Osteocyte (in vitro differentiated cells): ENCODE data around the gene OVOL2. TPM values are rescaled to one million over a fixed set of nuclear protein-coding genes. Genes with fewer than 3 reads are reported as not detected.
A peak's percentile ranks its signal among the peaks of the same experiment; 100 is the strongest.
"Not testable (repeated sequence)": the region's sequence is repeated elsewhere in the genome, so short reads cannot be mapped to it uniquely, and the experiment has no call there.

Experiments used
- DNase-seq: peaks from one replicate; pipeline ENCODE4 v3.0.0; 2021; ENCODE audit warnings: mixed read lengths; ENCODE audit not compliant: unreplicated experiment; ENCODE audit errors: extremely low spot score
- H3K27ac Mint-ChIP-seq: one replicate; pipeline ENCODE4 v1.8.0; 2021; ENCODE audit warnings: mild to moderate bottlenecking, mixed read lengths; ENCODE audit not compliant: unreplicated experiment
- H3K27me3 Mint-ChIP-seq: one replicate; pipeline ENCODE4 v1.8.0; 2021; ENCODE audit warnings: mixed read lengths; ENCODE audit not compliant: unreplicated experiment
- H3K36me3 Mint-ChIP-seq: one replicate; pipeline ENCODE4 v1.8.0; 2021; ENCODE audit warnings: mixed read lengths; ENCODE audit not compliant: unreplicated experiment
- H3K4me1 Mint-ChIP-seq: one replicate; pipeline ENCODE4 v1.8.0; 2021; ENCODE audit warnings: mixed read lengths; ENCODE audit not compliant: unreplicated experiment
- H3K4me3 Mint-ChIP-seq: one replicate; pipeline ENCODE4 v1.8.0; 2021; ENCODE audit warnings: mild to moderate bottlenecking, moderate library complexity, mixed read lengths; ENCODE audit not compliant: unreplicated experiment
- H3K9me3 Mint-ChIP-seq: one replicate; pipeline ENCODE4 v1.8.0; 2021; ENCODE audit warnings: mixed read lengths; ENCODE audit not compliant: unreplicated experiment
- CTCF ChIP-seq: fragments of 200-600 bp; sonication (generic); IDR thresholded peaks from 2 replicates; pipeline ENCODE4 v1.5.0; 2021; ENCODE audit warnings: antibody characterized with exemption, mild to moderate bottlenecking, moderate library complexity
- total RNA-seq: library from RNA; stranded (reverse); gene quantifications from 2 replicates; pipeline ENCODE4 v1.2.1, GENCODE V29; 2021

OVOL2 gene
- total RNA-seq, 1 donor from 2014 or later: not detected

GRCh38 chr20:18093388-18093787 is 35.7 kb upstream of the OVOL2 start:
- Mint-ChIP-seq H3K27ac (no peak overlapping the region), H3K9me3 (no peaks in the 10 kb centered on the region), H3K4me3 (no peak overlapping the region), H3K4me1 (no peaks in the 10 kb centered on the region), H3K36me3 (no peaks in the 10 kb centered on the region), H3K27me3 (peaks cover 10% of the 10 kb centered on the region)
- TF ChIP-seq CTCF: no peak
- peak; percentile 72 for DNase-seq

- no peaks in the 10 kb centered on the region for H3K4me1 Mint-ChIP-seq
- H3K27ac Mint-ChIP-seq: no peak overlapping the region
- TF ChIP-seq CTCF: no peak
- DNase-seq: peak; percentile 76
- H3K9me3 Mint-ChIP-seq: no peaks in the 10 kb centered on the region
- no peak overlapping the region for H3K4me3 Mint-ChIP-seq
- peaks cover 10% of the 10 kb centered on the region for H3K27me3 Mint-ChIP-seq
- no peaks in the 10 kb centered on the region for H3K36me3 Mint-ChIP-seq
Observed at GRCh38 chr20:18092890-18093289, 35.2 kb upstream of the OVOL2 start.

GRCh38 chr20:18091623-18092022 is 33.9 kb upstream of the OVOL2 start:
- peaks cover 7% of the 10 kb centered on the region for H3K27me3 Mint-ChIP-seq
- H3K4me1 Mint-ChIP-seq: no peaks in the 10 kb centered on the region
- DNase-seq: no peak
- H3K4me3 Mint-ChIP-seq: no peak overlapping the region
- TF ChIP-seq CTCF: no peak
- no peaks in the 10 kb centered on the region for H3K9me3 Mint-ChIP-seq
- no peak overlapping the region for H3K27ac Mint-ChIP-seq
- H3K36me3 Mint-ChIP-seq: no peaks in the 10 kb centered on the region

- no peaks in the 10 kb centered on the region for H3K36me3 Mint-ChIP-seq
- no peak overlapping the region for H3K27ac Mint-ChIP-seq
- H3K4me3 Mint-ChIP-seq: no peak overlapping the region
- no peak for TF ChIP-seq CTCF
- no peaks in the 10 kb centered on the region for H3K4me1 Mint-ChIP-seq
- DNase-seq: peak; percentile 53
- H3K27me3 Mint-ChIP-seq: peaks cover 7% of the 10 kb centered on the region
- no peaks in the 10 kb centered on the region for H3K9me3 Mint-ChIP-seq
Observed at GRCh38 chr20:18090477-18090876, 32.8 kb upstream of the OVOL2 start.

- no peak for TF ChIP-seq CTCF
- Mint-ChIP-seq H3K4me1 (no peaks in the 10 kb centered on the region), H3K36me3 (no peaks in the 10 kb centered on the region), H3K27ac (no peak overlapping the region), H3K4me3 (no peak overlapping the region), H3K27me3 (peaks cover 7% of the 10 kb centered on the region), H3K9me3 (no peaks in the 10 kb centered on the region)
- peak; percentile 11 for DNase-seq
Observed at GRCh38 chr20:18090044-18090443, 32.3 kb upstream of the OVOL2 start.

- not testable (repeated sequence) for H3K27ac Mint-ChIP-seq, H3K4me3 Mint-ChIP-seq, H3K27me3 Mint-ChIP-seq, H3K4me1 Mint-ChIP-seq, H3K9me3 Mint-ChIP-seq, H3K36me3 Mint-ChIP-seq
- peak; percentile 51 for DNase-seq
Observed at GRCh38 chr20:18088841-18089240, 31.1 kb upstream of the OVOL2 start.

- H3K27ac Mint-ChIP-seq, H3K9me3 Mint-ChIP-seq, H3K36me3 Mint-ChIP-seq, DNase-seq, H3K27me3 Mint-ChIP-seq, H3K4me3 Mint-ChIP-seq, H3K4me1 Mint-ChIP-seq: not testable (repeated sequence)
Observed at GRCh38 chr20:18088298-18088697, 30.6 kb upstream of the OVOL2 start.
